ENCODE results near the gene EPAS1.

EPAS1 gene

GRCh38 chr2:46380038-46380940 lies 83.1 kb downstream of the EPAS1 start:
- no peak for DNase-seq (ENCODE audit: extremely low read depth in 1 of 2, low read depth in 1 of 2)

GRCh38 chr2:46381263-46381849 lies 84.1 kb downstream of the EPAS1 start:
- no peak for DNase-seq (ENCODE audit: extremely low read depth in 1 of 2, low read depth in 1 of 2)

- no peak for DNase-seq (ENCODE audit: extremely low read depth in 1 of 2, low read depth in 1 of 2)
These were observed 84.7 kb downstream of the EPAS1 start for GRCh38 chr2:46381871-46382270.

- DNase-seq (ENCODE audit: extremely low read depth in 1 of 2, low read depth in 1 of 2) = no peak
These were observed 85.3 kb downstream of the EPAS1 start for GRCh38 chr2:46382331-46383112.

- no peak for DNase-seq (ENCODE audit: extremely low read depth in 1 of 2, low read depth in 1 of 2)
These were observed 85.8 kb downstream of the EPAS1 start for GRCh38 chr2:46383113-46383395.

GRCh38 chr2:46383784-46384456 lies 86.7 kb downstream of the EPAS1 start:
- no peak for DNase-seq (ENCODE audit: extremely low read depth in 1 of 2, low read depth in 1 of 2)

GRCh38 chr2:46384457-46384815 lies 87.2 kb downstream of the EPAS1 start:
- no peak for DNase-seq (ENCODE audit: extremely low read depth in 1 of 2, low read depth in 1 of 2)

- DNase-seq (ENCODE audit: extremely low read depth in 1 of 2, low read depth in 1 of 2) = no peak
These were observed 88.8 kb downstream of the EPAS1 start for GRCh38 chr2:46385786-46386577.

- no peak for DNase-seq (ENCODE audit: extremely low read depth in 1 of 2, low read depth in 1 of 2)
These were observed 89.6 kb downstream of the EPAS1 start for GRCh38 chr2:46386763-46387162.

- DNase-seq (ENCODE audit: extremely low read depth in 1 of 2, low read depth in 1 of 2) = no peak
These were observed 90.1 kb downstream of the EPAS1 start for GRCh38 chr2:46387292-46387691.

- DNase-seq (ENCODE audit: extremely low read depth in 1 of 2, low read depth in 1 of 2) = no peak
These were observed 90.8 kb downstream of the EPAS1 start for GRCh38 chr2:46387886-46388515.

GRCh38 chr2:46388881-46389280 lies 91.7 kb downstream of the EPAS1 start:
- no peak for DNase-seq (ENCODE audit: extremely low read depth in 1 of 2, low read depth in 1 of 2)

- no peak for DNase-seq (ENCODE audit: extremely low read depth in 1 of 2, low read depth in 1 of 2)
These were observed 92.3 kb downstream of the EPAS1 start for GRCh38 chr2:46389417-46389916.

- DNase-seq (ENCODE audit: extremely low read depth in 1 of 2, low read depth in 1 of 2) = no peak
These were observed 92.8 kb downstream of the EPAS1 start for GRCh38 chr2:46390036-46390435.

- no peak for DNase-seq (ENCODE audit: extremely low read depth in 1 of 2, low read depth in 1 of 2)
These were observed 93.7 kb downstream of the EPAS1 start for GRCh38 chr2:46390901-46391395.

GRCh38 chr2:46392561-46393346 lies 95.5 kb downstream of the EPAS1 start:
- no peak for DNase-seq (ENCODE audit: extremely low read depth in 1 of 2, low read depth in 1 of 2)

- DNase-seq (ENCODE audit: extremely low read depth in 1 of 2, low read depth in 1 of 2) = no peak
These were observed 96.2 kb downstream of the EPAS1 start for GRCh38 chr2:46393347-46393820.

- DNase-seq (ENCODE audit: extremely low read depth in 1 of 2, low read depth in 1 of 2) = no peak
These were observed 96.7 kb downstream of the EPAS1 start for GRCh38 chr2:46393865-46394264.
